GM18517 (cell line): Measurements from ENCODE around the gene SPIN1.

ENCODE experiments used
- ATAC-seq: cut with Tn5 transposase; IDR thresholded peaks from one replicate; pipeline ENCODE4 v1.9.1; 2021; ENCODE audit warnings: mild to moderate bottlenecking, moderate library complexity; ENCODE audit not compliant: unreplicated experiment

The SPIN1 gene

GRCh38 chr9:88433583-88434255, 45.5 kb downstream of the SPIN1 start:
- no peak for ATAC-seq

GRCh38 chr9:88435336-88435735, 47.1 kb downstream of the SPIN1 start:
- ATAC-seq = no peak

DNA sequence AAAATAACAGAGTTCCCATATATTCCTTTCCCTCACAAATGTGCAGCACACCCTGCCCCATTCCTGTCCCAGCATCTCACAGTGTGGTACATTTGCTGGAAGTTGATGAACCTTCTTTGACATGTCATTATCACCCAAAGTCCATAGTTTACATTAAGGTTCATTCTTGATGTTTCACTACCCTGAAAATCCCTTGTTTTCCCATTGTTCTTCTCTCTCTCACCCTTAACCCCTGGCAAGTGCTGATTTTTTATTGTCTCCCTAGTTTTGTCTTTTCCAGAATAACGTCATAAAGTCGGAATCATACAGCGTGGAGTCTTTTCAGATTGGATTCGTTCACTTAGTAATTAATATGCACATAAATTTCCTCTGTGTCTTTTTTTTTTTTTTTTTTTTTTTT, 48.1 kb downstream of the SPIN1 start:
- ATAC-seq = no peak

DNA sequence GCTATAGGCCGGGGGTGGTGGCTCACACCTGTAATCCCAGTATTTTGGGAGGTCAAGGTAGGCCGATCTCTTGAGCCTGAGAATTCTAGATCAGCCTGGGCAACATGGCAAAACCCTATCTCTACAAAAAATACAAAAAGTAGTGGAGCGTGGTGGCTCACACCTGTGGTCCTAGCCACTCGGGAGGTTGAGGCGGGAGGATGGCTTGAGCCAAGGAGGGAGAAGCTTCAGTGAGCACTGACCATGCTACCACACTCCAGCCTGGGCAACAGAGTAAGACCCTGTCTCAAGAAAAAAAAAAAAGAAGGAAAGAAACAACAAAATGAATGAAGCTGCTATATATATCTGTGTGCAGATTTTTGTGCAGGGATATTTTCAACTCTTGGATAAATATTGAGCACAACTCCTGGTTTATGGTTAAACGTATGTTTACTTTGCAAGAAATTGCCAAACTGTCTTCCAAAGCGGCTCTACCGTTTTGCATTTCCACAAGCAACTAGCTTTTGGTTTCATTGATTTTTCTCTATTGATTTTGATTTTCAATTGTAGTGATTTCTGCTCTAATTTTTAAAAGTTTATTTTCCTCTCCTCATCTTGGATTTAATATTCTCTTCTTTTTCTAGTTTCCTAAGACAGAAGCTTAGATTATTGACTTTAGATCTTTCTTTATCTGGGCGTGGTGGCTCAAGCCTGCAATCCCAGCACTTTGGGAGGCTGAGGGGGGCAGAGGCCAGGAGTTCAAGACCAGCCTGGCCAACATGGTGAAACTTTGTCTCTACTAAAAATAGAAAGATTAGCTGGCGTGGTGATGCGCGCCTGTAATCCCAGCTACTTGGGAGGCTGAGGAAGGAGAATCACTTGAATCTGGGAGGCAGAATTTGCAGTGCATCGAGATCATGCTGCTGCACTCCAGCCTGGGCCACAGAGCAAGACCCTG, 49.2 kb downstream of the SPIN1 start:
- ATAC-seq = no peak

DNA sequence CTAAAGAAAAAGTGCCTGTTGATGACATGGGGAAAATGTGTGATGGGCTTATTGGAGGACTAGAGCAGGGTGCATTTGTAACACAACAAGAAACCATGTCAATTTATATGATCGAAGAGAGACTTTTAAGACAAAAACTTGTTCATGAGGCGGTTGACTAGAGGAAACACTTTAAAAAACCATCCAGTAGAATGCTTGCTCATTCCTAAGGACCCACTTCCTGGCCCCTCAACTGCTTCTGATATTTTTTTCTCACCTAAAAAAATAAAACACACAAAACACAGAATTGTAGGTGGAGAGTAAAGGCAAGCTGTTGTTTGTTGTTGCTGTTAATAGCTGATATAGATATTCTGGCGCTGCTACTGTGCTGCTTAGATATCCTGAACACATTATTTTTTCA, 50.6 kb downstream of the SPIN1 start:
- no peak for ATAC-seq

DNA sequence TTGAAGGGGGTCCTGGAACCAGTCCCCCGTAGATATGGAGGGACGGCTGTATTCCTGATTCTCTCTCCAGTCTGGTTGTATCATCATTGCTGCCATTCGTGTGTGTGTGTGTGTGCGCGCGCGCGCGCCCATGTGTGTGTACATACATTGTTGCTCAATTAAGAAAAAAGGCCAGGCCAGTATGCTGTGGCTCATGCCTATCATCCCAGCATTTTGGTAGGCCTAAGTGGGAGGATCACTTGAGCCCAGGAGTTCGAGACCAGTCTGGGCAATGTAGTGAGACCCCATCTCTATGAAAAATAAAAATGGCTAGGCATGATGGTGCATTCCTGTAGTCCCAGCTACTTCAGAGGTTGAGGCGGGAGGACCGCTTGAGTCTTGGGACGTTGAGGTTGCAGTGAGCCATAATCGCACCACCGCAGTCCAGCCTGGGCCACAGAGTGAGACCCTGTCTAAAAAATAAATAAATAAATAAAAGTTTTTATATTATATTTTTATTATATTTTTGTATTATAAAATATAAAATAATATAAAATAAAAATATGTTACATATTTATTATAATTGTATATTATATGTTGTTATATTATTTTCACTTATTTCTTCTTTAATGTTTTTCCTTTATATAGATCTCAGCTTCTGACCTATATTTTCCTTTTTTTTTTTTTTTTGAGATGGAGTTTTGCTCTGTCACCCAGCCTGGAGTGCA, 53.2 kb downstream of the SPIN1 start:
- ATAC-seq = no peak

GRCh38 chr9:88443480-88444113, 55.4 kb downstream of the SPIN1 start:
- ATAC-seq = no peak

DNA sequence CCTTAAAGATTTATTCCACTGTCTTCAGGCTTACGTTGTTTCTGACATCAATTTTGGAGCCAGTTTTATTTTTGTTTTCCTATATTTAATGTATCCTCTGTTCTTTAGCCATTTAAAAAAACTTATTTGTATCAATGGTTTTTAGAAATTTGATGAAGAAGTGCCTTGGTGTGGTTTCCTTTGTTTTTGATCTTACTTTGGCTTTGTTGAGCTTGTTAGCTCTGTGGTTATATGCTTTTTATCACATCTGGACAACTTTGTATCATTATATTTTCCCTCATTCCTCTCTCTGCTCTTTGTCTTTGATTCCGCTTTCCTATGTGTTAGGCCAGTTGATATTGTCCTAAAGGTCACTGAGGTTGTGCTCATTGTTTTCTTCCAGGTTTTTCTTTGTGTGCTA, 58.5 kb downstream of the SPIN1 start:
- ATAC-seq = no peak

GRCh38 chr9:88447431-88447830, 59.2 kb downstream of the SPIN1 start:
- ATAC-seq = no peak

GRCh38 chr9:88451160-88451559, 62.9 kb downstream of the SPIN1 start:
- no peak for ATAC-seq

DNA sequence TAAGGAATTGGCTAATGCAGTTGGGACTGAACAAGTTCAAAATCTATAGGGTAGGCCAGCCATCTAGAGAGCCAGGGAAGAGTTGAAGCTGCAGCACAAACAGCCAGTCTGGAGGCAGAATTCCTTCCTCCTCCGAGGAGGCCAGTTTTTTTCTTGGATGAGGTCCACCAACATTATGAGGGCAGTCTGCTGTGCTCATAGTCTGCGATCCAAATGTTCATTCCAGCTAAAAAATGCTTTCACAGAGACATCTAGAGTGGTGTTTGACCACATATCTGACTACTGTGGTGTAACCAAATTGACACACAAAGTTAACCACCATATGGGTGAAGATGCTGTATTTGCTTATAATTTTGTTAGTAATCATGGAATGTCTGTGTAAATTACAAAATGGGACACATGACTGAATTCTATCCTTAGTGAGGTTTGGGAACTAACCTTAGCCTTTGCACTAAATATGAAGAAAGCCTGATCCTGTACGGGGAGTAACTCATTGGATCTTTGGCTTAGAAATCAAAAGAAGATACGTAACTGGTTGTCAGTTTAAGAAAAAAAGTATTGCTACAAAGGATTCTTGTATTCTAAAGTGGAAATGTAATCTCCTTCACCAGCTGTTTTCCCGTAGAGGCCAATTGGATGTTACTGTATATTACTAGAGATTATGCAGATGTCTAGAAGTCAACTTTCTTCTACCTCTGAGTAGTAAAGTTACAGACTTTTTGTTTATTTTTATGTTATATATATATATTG, 70.6 kb downstream of the SPIN1 start:
- ATAC-seq = no peak

DNA sequence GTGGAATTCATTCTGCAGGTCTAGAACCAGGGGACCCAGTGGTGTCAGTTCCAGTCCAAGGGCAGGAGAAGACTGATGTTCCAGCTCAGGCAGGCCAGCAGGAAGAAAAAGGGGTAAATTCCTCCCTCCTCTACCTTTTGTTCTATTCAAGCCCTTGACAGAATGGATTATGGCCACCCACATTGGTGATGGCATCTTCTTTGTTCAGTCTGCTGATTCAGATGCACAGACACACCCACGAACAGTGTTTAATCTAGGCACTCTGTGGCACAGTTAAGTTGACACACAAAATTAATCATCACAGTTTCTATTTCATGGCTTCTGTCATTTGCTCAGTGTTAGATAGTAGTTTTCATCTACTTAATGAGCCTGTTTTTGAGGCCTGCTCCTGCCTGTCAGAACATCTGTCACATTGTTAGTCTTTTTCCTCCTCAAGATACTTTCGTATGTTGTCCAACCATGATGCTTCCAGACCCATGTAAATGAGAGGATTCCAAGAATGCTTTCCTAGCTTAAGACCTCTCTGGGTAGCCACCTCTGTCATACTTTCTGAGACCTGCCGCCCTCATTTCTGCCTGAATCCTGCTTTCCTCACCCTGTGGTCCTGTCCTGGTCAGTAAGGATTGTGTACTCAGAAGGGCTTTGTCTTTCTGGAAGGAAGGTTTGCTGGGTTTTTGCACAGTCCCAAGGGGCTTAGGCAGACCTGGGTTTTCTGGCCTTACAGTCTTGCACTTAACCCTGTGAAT, 72.5 kb downstream of the SPIN1 start:
- no peak for ATAC-seq

DNA sequence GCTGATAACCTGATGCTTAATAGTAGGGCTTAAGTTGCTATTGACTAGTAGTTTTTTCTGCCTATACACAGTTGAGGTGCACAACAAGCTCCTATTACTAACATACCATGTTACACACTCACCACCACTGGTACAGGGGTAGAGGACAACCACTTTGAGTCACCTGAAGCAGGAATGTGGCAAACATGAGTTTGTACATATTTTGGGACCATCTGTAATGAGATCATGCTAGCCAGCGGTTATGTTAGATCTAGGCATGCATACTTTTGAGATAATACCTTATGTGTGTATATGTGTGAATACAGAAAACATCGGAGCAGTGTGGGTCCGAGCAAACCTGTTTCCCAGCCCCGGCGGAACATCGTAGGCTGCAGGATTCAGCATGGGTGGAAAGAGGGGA, 73.9 kb downstream of the SPIN1 start:
- no peak for ATAC-seq

GRCh38 chr9:88464851-88465250, 76.6 kb downstream of the SPIN1 start:
- no peak for ATAC-seq

DNA sequence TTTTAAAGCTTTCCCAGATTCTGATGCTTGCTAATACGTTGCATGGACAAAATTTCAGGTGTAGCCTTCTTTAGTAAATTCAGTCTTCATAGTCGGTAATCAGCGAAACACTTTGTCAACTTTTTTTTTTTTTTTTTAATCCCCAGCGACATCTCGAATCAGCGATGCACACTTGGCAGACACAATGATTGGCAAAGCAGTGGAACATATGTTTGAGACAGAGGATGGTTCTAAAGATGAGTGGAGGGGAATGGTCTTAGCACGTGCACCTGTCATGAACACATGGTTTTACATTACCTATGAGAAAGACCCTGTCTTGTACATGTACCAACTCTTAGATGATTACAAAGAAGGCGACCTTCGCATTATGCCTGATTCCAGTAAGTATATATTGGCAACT, 80.0 kb downstream of the SPIN1 start:
- no peak for ATAC-seq

GRCh38 chr9:88476491-88477271, 88.4 kb downstream of the SPIN1 start:
- ATAC-seq = no peak

- ATAC-seq = no peak
Measured at GRCh38 chr9:88477300-88477751, 89.1 kb downstream of the SPIN1 start.

DNA sequence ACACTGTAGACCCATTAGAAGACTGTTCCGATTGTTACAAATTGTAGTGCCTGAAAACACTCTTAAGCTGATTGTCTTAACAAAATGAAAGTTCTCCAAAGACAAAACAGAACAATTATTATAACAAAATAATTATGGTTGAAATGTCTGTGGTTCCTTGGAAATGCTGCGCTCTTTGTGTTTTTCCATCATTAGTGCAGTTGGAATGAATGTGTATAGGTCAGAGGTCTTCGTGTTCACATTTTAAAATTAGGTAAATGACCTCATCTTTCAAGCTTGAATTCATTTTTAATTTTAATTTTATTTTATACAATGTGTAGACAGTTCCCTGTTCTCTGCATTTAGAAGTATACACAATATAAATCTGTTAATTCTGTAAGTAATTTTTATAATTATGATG, 90.0 kb downstream of the SPIN1 start:
- no peak for ATAC-seq

- no peak for ATAC-seq
Measured at GRCh38 chr9:88481933-88482332, 93.7 kb downstream of the SPIN1 start.
